GM10847 (cell line): ENCODE results near the gene SEPTIN10.

Experiments
- POLR2A ChIP-seq: IDR thresholded peaks from 2 replicates; pipeline ENCODE4 v1.6.1; 2011; ENCODE audit not compliant: insufficient read length; ENCODE audit errors: extremely low read depth

SEPTIN10 gene

DNA sequence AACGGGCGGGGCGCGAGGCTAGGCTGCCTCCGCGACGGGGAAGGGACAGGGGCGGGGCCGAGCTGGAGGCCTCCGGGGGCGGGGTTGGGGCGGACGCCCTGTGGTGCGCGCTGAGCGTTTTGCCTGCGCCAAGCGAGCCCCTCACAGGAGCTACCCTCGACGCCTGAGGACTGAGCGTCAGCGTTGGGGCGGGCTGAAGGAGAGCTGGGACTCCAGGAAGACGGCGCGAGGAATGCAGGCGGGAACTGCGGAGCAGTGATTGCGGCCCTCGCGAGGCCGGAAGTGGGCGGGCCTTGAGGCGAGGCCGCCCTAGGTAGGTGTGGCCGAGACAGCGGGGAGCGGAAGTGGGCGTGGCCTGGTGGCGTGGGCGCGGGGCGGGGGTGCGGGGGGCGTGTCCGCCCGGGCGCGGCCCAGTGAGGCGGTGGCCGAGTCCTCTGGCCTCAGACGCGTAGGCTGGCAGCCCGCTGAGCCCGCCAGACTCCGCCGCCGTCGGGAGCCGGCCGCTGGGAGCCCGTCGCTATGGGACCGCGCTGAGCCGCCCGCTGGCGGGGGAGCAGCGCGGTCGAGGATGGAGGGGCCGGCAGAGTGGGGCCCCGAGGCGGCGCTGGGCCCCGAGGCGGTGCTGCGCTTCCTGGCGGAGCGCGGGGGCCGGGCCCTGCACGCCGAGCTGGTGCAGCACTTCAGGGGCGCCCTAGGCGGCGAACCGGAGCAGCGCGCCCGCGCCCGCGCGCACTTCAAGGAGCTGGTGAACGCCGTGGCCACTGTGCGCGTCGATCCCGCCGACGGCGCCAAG, at the start of gene SEPTIN10, which contains the start of gene SOWAHC:
SEPTIN10 (minus strand) TSS at position 45 of the 793 bp plus-strand sequence. CDS start 139 bp downstream, outside the sequence.
SOWAHC (plus strand) TSS at position 443 of the 793 bp plus-strand sequence; CDS start at position 569, 126 bp downstream.
- peak; percentile 15 for TF ChIP-seq POLR2A

DNA sequence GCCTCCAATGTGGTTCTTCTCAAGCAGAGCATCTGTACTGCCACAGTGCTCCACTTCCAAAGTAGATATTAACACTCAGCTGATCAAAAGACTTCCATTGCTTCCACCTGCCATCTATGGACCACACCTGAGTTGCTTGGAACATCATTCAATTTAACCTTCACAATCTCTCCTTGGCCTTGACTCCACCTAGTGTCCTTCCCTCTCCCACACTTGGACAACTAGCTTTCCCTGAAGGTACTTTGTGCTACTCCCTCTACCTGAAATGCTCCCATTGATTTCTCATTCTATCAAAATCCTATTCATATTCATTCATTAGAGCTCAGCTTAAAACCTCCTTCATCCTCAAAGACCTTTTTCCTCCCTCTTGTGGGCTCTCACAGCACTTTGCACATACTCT, 49.1 kb upstream of the SEPTIN10 start:
- TF ChIP-seq POLR2A, result no peak

DNA sequence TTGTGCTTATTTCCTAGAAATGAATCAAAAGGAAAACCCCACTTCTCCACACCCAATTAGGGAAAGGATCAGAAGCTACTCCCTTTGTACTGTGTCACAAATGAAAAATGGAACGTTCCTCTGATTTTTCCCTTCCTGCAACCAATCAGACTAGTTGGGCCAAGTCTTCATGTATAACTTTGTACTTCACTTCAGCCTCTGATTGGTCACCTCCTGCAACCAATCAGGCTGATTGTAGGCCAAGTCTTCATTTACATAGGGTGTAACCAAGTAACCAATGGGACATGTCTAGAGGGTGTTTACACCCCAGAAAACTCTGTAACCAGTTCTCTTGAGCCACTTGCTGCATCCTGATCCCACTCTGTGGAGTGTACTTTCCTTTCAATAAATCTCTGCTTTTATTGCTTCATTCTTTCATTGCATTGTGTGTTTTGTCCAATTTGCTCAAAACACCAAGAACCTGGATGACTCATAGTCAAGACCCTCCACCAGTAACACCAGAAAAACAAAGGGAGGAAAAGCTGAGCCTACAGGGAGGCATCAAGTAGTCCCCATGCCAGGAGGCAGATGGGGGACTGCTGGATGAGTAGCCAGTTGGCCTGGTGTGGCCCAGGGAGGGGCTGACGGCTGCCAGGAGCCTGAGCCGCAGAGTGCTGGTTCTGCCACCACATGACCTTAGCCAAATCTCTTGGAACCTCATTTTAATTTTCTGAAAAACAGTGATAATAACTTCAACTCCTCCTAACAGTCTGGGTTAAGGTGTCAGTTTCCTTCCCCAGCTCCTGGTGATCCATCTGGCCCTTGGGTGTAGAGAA, 46.5 kb upstream of the SEPTIN10 start:
- TF ChIP-seq POLR2A, result no peak

DNA sequence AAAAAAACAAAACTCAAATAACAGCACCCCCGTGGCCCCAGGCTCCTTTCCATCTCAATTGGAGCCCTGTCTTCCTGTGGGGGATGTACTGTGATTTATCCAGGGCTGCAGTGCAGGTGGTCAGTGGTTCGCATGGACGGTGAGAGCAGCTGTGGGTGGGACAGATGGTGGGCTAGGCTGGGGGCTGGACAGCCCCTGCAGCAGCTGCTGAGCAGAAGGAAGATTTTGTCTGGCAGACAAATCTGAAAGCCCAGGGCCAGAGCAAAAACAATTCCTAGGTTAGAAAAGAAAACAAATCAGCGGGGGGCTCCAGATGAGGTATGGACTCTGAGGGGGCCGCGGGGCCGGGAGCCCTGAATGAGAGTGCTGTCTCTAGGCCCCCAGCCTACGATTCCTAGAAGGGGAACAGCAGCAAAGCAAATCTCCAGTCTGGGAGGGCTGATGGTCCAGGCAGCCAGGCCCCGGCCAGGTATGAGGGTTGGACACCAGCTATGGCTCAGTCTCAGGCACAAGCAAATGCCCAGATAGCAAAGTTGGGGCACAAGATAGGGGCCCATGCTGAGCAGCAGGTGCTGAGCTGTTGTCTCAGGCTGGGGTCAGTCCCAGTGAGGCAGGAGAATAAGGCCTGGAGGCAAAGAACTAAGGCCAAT, 45.8 kb upstream of the SEPTIN10 start:
- TF ChIP-seq POLR2A, result no peak

DNA sequence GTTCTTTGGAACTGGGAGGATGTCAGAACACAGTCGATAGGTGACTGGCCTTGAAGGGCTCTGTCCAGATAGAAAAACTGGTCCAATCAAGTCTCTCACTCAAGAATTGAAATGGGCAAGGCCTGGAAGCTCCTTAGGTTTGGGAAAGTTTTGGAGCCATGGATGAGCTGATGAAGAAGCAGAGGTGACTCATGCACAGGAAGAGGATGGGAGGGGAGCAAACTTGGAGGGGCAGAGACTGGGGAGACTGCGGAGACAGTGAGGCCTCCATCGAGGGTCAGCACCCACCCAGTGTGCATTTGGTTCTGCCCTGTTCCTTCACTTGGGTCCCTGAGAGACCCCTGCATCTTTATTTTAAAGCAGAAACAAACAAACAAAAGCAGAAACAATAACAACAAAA, 41.5 kb upstream of the SEPTIN10 start:
- no peak for TF ChIP-seq POLR2A

DNA sequence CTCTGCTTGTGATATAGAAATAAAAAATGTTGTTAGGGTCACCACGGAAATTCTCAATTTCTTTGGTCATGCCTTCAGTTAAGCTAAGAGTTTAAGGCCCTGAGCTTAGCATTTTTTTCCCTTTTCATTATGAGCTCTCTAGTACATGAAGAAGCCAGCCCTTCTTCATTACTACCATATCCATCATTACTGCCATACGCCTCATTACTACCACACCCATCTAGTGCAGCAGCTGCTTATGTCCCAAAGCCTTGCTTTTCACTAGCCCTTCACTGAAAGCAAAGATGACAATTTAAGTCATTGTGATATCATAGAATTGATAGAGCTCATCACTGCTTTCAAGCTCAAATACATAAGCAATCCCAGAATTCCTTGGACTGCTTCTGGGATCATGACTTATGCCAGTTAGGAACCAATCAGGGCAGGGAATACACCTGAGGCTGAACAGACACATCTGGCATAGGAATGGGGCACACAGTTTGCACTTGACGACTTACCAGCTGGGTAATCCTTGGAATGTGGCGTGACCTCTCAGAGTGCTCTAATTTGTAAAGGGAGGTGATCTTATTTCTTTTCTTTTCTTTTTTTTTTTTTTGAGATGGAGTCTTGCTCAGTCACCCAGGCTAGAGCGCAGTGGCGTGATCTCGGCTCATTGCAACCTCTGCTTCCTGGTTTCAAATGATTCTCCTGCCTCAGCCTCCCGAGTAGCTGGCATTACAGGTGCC, 40.7 kb upstream of the SEPTIN10 start:
- no peak for TF ChIP-seq POLR2A

DNA sequence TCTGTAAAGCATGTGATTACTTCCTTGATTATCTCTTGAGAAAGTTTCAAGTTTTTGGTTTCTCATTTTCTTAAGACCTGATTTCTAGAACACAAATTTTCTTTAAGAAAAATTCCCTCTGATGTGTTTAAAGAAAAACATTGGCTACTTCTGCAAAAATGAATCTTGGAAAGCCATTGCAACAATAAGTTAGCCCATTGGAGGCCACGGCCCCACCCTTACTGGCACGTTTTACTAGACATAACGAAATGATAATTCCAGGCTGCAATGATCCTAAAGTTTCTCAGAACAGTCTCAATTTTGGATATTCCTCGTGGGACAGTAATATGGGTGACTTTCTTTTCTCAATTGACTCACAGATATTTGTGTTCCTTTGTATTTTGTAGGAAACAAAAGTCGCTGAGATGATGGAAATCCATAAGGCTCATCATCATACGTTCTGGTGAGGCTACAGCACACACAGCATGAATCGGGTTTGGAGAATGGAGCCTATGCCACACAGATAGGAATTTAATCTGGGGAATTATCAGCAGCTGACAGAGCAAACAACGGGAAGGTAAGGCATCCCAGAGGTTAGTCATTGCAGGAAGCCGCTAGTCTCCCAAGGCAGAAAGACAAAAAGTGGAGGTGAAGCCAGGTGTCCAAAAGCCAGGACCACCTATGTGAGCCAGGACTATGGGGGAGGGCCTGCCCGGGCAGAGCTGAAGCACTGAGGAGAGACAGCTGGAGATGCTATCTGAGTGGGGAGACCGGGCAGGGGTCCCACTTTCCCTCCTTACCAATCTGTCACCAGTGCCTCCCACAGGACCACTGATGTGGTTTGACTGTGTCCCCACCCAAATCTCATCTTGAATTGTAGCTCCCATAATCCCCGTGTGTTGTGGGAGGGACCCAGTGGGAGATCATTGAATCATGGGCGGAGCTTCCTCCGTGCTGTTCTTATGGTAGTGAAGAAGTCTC, 36.2 kb upstream of the SEPTIN10 start:
- TF ChIP-seq POLR2A, result no peak

DNA sequence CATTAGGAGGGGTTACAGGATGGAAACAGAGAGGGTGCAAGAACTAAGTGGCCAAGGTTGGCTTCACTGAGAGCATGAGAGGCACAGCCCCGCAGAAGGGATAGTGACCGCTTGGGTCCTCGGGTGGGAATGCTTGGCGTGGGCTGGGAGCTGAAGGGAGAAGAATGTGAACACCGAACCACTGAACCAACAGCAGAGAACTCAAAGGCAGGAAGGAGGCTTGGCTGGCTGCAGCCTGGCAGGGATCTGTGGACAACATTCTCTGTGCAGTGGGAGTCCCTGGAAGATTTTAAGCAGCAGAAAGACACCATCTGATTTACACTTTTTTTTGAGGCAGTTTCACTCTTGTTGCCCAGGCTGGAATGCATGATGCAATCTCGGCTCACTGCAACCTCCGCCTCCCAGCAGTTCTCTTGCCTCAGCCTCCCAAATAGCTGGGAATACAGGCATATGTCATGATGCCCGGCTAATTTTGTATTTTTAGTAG, 34.3 kb upstream of the SEPTIN10 start:
- no peak for TF ChIP-seq POLR2A

DNA sequence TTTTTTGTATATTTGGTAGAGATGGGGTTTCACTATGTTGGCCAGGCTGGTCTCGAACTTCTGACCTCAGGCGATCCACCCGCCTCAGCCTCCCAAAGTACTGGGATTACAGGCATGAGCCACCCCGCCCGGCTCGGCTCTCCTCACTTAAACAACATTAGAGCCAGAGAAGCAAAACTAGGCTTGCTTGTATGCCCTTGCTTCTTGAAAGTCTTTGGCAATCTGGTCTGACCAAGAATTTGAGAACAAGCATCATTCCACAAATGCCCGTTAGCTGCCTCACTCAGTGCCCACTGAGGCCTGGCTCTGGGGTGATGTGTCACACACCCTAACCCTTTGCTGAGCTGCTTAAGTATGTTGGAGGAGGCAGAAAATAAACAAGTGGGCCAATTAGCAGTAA, 33.9 kb upstream of the SEPTIN10 start:
- TF ChIP-seq POLR2A, result no peak

DNA sequence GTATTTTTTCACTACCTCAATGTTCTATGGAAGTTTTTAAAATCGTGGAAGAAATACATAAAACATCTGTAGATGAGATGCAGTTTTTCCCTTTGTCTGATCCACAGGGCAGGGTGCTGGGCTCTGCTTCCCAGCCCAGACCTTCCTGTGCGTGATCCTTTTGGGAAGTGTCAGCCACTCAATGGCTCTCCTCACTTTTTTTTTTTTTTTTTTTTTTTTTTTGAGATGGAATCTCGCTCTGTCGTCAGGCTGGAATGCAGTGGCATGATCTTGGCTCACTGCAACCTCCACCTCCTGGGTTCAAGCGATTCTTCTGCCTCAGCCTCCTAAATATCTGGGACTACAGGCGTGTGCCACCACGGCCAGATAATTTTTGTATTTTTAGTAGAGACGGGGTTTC, 33.2 kb upstream of the SEPTIN10 start:
- no peak for TF ChIP-seq POLR2A

DNA sequence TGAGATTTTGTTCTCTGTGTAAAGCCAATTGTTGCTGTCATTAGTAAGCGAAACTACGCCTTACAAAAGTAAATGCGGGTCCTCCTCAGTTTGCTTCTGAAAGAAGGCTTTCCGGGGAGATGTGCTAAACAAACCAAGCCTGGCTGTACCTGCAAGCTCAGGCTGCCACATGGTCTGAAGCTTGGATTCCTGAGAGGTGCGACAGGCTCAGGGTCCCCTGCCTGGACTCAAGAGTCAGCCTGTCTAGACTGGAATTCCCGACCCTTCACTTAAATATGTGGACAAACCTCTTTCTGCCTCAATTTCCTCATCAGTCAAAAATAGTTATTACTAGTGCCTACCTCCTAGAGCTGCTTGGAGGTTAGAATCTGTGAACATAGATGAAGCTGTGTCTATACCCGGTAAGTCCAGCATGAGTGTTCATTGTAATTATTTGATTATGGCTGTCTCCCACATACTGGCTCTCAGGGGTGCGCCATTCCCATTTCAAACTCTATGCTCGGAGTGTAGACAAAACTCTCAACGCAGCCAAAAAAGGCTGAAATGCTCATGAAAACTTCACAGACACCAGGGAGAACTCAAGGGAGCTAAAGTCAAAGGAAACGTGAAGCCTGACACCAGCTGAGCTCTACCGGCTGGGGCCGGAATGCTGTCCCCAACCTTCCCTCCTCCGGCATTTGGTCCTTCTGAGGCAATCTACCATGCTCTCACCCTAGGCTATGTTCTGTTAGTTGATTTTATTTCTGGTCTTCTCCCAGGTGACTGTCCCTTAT, 31.8 kb upstream of the SEPTIN10 start:
- TF ChIP-seq POLR2A, result no peak

DNA sequence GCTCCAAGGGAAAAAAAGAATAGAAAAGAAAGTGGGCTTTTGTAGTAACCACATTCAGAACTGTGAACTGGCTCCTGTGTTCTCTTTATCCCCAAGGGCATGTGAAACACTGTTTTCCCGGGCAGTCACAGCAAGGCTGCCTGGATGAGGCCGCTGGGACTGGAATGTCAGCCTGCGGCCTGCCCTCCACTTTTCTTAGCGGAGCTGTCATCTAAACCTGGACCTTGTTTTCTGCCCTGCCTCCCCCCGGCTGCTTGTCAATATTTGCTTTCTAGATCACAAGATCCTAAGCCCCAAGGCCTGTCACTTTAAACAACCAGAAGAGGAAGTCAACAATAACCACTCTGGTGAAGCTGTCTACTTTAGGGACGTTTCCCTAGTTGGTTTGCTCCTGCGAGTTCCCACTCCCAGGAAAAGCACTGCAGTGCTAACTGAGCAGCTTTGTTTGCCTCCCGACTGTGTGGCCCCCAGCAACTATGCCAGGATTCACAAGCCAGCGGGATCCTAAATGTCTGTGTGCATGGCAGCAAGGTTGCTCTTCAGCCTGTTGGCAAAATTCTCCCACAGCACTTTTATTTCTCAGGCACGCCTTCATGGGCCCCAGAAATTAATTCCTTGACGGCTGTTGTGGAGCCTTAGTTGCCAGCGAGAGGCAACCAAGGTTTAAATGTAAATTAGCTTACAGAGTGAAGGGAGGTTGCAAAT, 31.0 kb upstream of the SEPTIN10 start:
- TF ChIP-seq POLR2A, result no peak
